ENCODE measurements around the gene TMEM181.

Gene TMEM181

GRCh38 chr6:158642097-158642601 lies 82.3 kb downstream of the TMEM181 start:
- no peak overlapping the region for H3K4me3 ChIP-seq (ENCODE audit: low read depth, low read length)
- H3K36me3 ChIP-seq = peaks cover 5% of the 10 kb centered on the region
- DNase-seq = no peak
- TF ChIP-seq, protein P1, sequence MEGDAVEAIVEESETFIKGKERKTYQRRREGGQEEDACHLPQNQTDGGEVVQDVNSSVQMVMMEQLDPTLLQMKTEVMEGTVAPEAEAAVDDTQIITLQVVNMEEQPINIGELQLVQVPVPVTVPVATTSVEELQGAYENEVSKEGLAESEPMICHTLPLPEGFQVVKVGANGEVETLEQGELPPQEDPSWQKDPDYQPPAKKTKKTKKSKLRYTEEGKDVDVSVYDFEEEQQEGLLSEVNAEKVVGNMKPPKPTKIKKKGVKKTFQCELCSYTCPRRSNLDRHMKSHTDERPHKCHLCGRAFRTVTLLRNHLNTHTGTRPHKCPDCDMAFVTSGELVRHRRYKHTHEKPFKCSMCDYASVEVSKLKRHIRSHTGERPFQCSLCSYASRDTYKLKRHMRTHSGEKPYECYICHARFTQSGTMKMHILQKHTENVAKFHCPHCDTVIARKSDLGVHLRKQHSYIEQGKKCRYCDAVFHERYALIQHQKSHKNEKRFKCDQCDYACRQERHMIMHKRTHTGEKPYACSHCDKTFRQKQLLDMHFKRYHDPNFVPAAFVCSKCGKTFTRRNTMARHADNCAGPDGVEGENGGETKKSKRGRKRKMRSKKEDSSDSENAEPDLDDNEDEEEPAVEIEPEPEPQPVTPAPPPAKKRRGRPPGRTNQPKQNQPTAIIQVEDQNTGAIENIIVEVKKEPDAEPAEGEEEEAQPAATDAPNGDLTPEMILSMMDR (IDR thresholded peaks at IDR 0.05; ENCODE audit: low read depth, low read length) = no peak
- no peaks in the 10 kb centered on the region for H3K27me3 ChIP-seq (ENCODE audit: insufficient read depth, low read depth, severe bottlenecking)
- no peak overlapping the region; the same call in 1 of the 2 replicates for H3K27ac ChIP-seq
- no peaks in the 10 kb centered on the region for H3K9me3 ChIP-seq (ENCODE audit: severe bottlenecking)

DNA sequence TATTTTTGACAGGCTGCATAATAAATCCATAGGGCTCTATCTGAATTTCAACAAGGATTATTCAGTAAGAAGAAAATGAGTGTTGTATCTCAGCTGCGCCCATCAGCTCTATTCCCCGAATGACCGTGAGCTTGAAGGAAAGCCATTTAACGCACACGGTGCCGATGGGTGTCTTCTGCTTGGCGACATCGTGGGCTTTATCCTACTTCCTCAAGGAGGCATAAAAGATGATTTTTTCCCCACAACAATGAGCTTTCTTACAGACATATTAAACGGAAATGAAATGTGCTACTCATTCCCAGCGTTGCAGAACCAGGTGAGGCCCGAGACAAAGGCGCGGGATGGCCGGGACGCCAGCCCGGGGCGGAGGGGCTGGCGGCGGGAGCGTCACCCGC lies 83.9 kb downstream of the TMEM181 start:
- H3K9me3 ChIP-seq (ENCODE audit: severe bottlenecking) = no peaks in the 10 kb centered on the region
- TF ChIP-seq, protein P1 (IDR thresholded peaks at IDR 0.05; ENCODE audit: low read depth, low read length) = no peak
- peak overlapping the region; percentile 93 for H3K4me3 ChIP-seq (ENCODE audit: low read depth, low read length)
- peak overlapping the region; percentile 96 for H3K27ac ChIP-seq
- no peaks in the 10 kb centered on the region; the same call in none of the 2 replicates for H3K36me3 ChIP-seq
- no peaks in the 10 kb centered on the region for H3K27me3 ChIP-seq (ENCODE audit: insufficient read depth, low read depth, severe bottlenecking)
- DNase-seq = no peak

DNA sequence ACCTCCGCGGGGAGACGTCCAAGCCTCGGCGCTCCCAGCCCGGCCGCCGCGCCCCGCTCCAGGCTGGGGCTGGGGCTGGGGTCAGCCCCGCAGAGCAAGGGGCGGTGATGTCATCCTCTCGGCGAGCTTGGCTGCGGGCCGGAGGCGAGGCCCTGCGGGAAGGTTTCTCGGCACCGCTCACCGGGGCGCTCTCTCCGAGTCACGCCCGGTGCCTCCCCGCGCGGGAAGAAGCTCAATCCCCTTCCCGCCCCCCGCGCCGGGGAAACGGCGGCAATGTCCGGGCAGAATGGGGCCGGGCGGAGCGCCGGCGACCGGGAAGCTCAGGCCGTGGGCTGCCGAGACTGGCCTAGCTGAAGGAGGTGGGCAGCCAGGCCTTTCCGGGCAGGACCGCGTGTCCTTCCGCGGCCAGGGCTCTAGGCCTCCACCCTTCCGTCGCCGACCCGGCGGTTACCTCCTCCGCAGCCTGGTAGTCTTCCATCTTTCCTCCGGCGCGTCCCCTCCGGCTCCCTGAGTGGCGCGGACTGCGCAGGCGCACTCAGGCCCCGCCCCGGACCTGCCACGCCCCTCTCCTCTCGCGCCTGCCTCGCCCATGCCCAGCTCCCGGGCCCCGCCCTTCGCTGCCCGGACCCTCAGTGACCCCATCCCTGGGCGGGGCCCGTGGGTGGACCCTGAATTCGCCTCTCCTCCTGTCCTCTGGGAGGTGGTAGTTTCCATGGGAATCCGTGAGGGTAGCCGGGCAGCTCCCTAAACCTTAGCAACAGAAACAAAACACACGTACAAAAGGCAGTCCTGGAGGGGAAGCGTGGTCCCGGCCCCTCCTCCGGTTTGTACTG lies 84.6 kb downstream of the TMEM181 start, which contains the start of gene DYNLT1:
Gene DYNLT1, minus strand, starts transcription at position 513 of the 833 bp plus-strand sequence. Its CDS starts 35 bp downstream, at position 478.
- peak within 1 kb of the TSS; percentile 96 for H3K27ac ChIP-seq

GRCh38 chr6:158645064-158646022 lies 85.5 kb downstream of the TMEM181 start:
- TF ChIP-seq, protein P1 (IDR thresholded peaks at IDR 0.05; ENCODE audit: low read depth, low read length) = no peak
- DNase-seq = no peak
- H3K27ac ChIP-seq = peak overlapping the region; percentile 96
- no peaks in the 10 kb centered on the region; the same call in 1 of the 2 replicates for H3K36me3 ChIP-seq
- no peaks in the 10 kb centered on the region for H3K27me3 ChIP-seq (ENCODE audit: insufficient read depth, low read depth, severe bottlenecking)
- H3K9me3 ChIP-seq (ENCODE audit: severe bottlenecking) = no peaks in the 10 kb centered on the region
- peak overlapping the region; percentile 93 for H3K4me3 ChIP-seq (ENCODE audit: low read depth, low read length)

More for the DNA sequence above, 84.6 kb downstream of the TMEM181 start, which contains the start of gene DYNLT1:
- H3K27me3 ChIP-seq (ENCODE audit: insufficient read depth, low read depth, severe bottlenecking) = no peaks in the 10 kb centered on the region
- H3K4me3 ChIP-seq (ENCODE audit: low read depth, low read length) = peak within 1 kb of the TSS; percentile 93
- TF ChIP-seq, protein P1 (IDR thresholded peaks at IDR 0.05; ENCODE audit: low read depth, low read length) = no peak
- no peaks in the 10 kb centered on the region for H3K9me3 ChIP-seq (ENCODE audit: severe bottlenecking)
- H3K36me3 ChIP-seq = no peaks in the 10 kb centered on the region; the same call in none of the 2 replicates
- DNase-seq = peak; percentile 95

GRCh38 chr6:158646023-158646910 lies 86.4 kb downstream of the TMEM181 start:
- H3K4me3 ChIP-seq (ENCODE audit: low read depth, low read length) = no peak overlapping the region
- H3K27me3 ChIP-seq (ENCODE audit: insufficient read depth, low read depth, severe bottlenecking) = no peaks in the 10 kb centered on the region
- peaks cover 3% of the 10 kb centered on the region for H3K9me3 ChIP-seq (ENCODE audit: severe bottlenecking)
- no peak for DNase-seq
- H3K36me3 ChIP-seq = no peaks in the 10 kb centered on the region; the same call in 1 of the 2 replicates
- TF ChIP-seq, protein P1 (IDR thresholded peaks at IDR 0.05; ENCODE audit: low read depth, low read length) = no peak
- no peak overlapping the region for H3K27ac ChIP-seq

All from WERI-Rb-1 (cell line).